HG03175 (cell line): ENCODE data around the gene CD58.
"Not testable (repeated sequence)": the region's sequence is repeated elsewhere in the genome, so short reads cannot be mapped to it uniquely, and the experiment has no call there.

ENCODE experiments used
- ATAC-seq: cut with Tn5 transposase; IDR thresholded peaks from one replicate; pipeline ENCODE4 v1.9.1; 2021; ENCODE audit warnings: mild to moderate bottlenecking, moderate library complexity; ENCODE audit not compliant: unreplicated experiment

The CD58 gene

DNA sequence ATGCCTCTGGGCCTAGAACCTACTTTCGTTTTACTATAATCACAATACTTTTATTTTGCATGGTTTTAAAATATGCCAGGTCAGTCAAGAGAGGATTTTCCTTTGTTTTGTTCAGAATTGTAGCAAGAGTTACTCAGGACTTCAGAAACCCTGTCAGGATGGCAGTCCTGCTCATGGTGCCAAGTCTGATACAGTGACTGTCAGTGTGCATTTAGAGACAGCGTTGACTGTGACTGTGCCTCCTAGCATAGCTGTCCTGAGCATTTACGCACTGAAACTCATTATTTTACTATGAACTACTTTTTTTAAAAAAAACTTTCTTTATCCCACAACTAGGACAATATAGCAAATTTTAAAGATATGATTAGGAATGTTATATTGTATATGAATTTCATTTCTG, 23.2 kb upstream of the CD58 start:
- not testable (repeated sequence) for ATAC-seq

DNA sequence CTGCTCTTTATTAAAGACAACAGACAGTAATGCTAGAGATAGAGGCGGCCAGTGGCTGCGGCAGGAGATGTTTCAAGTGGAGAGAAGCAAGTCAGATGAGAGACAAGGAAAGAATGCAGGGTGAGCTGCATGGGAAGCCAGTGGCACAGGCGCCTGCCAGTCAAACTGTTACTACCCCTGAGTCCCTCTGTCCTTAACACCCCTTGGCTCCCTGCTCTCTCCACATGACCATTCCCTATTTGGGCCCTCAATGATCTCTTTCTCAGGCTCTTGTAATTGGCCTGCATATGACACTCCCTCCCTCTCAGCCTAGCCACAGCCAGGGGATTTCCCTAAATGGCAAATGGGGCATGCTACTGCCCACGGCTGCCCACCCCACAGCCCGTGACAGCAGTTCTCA, 22.6 kb upstream of the CD58 start:
- not testable (repeated sequence) for ATAC-seq

DNA sequence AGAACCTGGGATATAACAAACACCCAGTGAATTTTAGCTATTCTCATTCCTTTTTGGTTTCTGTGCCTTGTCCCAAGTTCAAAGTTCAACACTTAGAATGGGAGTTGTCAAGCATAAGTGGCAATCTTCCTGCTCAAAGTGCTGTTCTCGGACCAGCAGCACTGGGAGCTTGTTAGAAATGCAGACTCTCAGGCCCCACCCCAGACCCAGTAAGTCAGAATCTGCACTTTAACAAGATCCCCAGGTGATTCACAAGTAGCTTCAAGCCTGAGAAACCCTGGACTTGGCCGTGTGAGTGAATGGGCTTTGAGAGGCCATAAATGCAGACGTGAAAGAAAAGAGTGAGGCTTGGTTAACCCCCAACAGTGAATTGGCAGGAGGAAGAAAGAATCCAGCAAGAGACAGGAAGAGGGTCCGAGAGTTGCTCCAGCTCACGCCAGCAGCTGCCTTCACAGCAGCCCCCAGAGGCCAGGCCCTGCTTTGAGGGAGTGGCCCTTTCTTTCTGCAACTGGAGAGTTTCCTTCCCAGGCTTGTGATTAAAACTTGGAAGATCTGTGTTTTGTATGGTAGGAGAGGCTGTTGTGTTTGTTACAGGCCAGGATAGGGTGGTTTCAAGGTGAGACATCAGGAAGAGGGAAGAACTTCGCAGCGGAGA, 21.3 kb upstream of the CD58 start:
- ATAC-seq, result not testable (repeated sequence)

DNA sequence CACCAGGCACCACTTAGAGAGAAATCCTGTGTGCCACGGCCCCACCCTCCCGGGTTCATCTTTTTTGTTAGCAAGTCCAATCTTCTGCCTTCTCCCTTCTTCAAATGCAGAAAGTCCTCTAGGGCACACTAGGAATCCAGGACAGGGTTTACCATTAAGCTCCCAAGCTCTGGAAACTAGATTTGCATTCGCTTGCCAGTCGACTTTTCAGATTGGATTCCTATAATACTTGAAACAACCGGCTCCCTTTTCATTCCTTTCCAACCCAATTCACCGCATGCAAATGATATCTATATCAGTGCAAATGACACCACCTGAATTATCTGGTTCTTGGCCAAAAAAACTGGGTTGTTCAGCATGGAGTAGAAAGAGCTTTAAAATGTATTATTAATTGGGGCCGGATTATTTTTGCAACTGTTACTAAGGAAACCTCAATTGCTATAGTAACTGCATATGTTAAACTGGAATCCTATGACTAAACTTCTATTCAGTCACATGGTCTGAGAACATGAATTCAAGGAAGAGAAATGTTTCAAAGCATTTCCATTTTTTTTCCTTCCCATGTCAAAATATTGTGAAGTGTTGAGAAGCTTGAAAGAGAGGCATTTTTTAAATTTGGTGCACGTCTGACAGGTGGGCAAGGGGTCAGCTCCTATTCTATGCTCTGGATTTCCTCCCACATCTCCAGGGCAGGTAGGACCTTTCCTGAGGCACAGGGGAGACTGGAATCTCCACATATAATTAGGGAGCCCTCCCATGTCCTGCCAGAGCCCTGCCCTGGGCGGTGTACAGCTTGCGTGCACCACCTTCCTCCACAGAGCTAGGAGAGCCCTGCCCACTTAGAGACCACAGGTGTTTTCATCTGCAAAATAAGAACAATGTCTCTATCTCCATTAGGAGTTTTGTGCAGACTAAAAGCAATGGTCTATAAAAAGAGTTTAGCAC, 20.5 kb upstream of the CD58 start:
- not testable (repeated sequence) for ATAC-seq

DNA sequence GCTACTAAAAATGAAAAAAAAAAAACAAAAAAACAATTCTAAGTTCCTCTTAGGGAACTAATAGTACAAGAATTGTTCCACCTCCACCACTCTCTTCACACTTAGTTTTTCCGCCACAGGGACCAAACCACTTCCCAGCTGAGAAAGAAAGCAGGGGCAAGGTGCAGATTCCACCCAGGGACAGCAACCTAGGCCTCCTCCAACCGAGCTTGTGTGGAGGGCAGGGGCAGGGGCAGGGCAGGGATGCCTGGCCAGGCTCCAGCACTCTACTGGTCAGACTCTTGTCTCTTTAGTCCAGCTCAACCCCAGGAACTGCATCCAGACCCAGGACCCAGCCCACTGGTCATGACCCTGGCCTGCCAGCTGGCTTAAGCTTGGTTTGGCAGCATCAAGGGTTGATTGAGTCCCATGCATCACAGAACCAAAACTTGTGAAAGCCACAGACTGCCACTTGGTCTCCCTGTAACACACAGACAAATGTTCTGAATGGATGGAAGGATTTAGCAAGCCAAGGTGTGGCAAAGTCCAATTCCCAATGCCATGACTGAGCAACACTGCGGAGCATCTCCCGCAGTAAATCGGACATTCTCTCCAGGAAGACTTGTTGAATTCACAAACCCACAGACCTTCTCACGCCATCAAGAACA, 19.7 kb upstream of the CD58 start:
- ATAC-seq, result not testable (repeated sequence)

DNA sequence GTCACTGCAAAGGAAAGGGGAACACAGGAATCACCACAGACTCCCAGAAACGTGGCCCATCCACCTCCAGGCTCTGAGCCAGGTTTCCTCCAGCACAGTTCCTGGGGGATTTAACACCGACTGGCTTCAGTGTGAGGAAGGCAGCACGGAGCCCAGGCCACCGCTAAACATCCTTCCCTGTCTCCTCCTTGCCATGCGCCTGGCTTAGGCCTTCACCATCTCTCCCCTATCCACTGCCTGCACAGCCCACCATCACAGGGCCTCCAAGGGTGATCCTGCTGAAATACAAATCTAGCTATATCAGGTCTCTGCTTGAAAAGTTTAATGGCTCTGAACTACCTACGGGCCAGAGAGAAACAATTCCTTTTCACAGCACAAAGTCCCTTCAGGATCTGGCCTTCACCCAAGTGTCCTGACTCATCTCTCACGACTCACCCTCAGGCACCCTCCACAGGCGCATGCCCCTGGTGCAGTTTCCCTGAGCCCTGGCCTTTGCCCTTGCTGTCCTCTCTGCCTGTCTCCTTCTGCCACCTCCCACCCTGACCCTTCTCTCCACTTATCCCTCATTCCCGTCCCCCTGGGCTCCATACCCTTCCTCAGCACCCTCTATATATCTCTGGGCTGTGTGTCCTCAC, 18.4 kb upstream of the CD58 start:
- ATAC-seq, result not testable (repeated sequence)

DNA sequence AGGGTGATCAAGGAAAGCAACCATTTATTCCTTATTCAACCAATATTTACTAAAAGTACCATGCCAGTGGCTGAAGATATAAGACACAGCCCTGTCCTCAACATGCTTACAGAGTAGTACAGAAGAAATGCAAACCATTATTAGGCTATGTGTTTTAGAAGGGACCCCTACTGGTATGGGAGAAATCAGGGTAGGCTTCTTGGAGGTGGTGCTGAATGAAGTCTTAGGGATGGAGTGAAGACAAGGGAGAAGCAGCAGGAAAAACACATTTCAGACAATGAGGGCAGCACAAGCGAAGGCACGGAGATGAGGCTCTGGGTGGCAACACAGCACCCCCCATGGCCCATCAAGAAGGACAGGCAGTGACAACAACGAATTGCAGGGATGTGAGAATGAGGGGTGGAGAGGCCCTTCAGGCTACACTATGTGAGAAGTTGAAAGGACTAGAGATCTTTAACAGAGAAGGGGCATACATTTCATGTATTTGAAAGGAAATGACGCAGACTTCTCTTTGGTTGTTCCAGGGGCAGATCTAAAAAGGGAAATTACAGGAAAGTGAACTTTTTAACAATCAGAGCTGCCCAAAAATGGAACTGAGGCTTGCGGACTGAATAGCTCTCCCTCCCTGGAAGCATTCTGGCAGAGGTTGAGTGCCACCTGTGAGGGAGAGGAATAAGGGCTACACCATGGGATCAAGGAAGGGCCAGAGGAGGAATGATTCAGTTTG, 16.8 kb upstream of the CD58 start:
- no peak for ATAC-seq

DNA sequence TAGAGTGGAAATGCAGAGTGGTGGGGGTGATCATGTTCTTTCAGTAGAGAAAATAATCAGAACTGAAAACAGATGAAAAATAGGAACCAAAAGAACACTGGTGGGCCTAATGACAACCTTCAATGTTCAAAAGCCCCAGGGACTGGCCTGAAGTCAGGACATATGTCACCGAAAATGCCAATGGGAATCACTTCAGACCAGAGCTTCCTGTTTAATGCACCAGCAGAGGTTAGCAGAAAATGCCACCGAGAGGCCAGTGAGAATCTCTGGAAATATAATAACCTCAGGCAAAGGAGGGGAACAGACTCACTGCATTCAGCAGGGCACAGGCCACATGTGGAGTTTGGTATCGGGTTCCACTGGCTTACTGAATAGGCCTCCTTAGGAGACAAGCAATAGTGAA, 15.9 kb upstream of the CD58 start:
- no peak for ATAC-seq

DNA sequence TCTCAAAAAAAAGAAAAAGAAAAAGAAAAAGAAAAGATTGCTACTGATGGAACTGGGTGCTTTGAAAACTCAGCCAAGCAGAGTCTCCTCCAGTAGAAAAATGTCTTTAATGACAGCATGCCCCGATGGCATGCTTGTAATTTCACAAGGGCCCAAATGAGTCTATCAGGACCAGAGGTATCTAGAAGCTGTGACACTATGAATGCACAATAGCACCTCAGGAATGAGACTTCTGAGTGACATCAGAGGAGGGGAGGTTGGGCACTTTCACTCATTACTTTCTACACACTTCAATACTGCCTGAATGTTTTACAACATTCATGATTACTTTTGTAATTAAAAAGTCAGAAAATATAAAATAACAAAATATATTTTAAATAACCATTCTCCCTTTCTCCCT, 15.1 kb upstream of the CD58 start:
- ATAC-seq, result no peak

DNA sequence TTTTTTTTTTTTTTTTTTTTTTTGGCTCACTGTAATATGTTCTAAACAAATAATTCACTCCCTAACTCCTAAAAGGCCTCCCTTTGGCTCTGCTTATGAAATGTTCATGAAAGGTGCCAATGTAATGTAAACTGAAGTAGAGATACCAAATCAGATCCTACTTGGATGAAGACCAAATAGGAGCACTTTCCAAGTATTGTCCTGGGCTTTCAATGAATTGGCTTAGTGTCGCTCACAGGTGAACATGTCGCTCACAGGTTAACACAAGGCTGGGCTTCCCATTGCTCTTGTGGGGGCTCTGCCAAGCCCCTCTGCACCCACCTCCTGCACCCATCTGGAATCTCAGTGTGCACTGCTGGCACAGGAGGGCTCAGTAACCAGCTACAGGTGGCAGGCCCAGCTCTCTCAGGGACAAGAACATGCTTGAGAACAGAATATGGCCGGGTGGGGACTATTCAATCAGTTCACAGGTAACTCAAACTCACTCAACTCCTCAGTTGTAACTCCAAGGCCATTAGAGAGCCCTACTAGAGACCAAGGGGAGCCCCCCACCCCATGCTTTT, 10.6 kb upstream of the CD58 start:
- no peak for ATAC-seq

DNA sequence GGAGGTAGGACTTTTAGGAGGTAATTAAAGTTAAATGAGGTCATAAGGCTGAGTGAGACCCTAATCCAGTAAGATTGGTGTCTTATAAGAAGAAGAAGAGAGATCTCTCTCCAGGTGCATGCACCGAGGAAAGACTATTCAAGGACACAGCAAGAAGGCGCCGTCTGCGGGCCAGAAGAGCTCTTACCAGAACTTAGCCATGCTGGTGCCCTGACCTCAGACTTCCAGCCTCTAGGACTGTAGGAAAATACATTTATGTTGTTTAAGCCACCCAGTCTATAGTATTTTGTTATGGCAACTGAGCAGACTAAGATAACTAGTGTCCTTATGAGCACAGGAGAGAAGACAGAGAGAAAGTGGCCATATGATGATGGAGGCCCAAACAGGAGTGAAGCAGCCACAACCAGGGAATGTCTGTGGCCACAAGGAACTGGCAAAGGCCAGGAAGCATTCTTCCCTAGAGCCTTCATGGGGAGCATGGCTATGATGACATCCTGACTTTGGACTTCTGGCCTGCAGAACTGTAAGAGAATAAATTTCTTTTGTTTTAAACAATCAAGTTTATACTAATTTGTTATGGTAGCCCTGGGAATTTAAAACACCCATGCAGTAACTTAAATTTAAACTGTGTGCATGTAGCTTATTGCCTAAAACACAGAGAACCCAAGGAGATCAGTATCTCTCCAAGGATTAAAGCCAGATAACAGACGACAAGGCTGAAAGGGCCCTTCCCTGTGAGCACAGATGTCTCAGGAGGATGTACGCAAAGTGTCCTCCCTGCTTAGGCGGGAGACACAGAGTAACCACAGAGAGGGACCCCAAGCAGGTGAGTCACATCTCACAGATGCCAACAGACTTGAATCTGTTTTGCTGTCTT, 9.9 kb upstream of the CD58 start:
- ATAC-seq, result no peak

DNA sequence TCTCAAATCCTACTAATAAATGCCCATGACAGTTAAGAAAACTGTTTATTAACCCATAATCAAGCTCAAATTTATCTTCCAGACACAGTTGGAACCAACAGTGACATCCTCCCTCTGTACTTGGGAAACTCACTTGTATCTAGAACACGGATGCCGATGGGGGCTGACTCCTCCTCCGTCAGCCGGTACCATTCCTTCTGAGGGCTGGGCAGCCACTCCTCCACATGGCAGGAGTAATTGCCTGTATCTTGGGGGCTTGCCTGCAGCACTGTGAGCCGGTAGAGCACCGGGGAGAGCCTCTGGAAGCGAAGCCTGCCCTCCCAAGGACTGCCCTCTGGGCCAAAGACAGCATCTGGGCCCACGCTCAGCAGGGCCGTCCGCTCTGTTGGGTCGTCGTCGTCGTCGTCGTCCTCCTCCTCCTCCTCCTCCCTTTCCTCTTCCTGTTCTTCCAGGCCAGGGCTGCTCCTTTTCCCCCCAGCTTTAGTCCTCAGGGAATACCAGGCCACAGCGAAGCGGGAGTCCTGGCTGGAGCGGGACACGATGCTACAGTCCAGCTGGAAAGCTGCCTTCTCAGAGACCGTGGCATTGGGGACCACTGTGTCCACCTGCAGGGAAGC, 8.5 kb upstream of the CD58 start:
- ATAC-seq, result no peak

DNA sequence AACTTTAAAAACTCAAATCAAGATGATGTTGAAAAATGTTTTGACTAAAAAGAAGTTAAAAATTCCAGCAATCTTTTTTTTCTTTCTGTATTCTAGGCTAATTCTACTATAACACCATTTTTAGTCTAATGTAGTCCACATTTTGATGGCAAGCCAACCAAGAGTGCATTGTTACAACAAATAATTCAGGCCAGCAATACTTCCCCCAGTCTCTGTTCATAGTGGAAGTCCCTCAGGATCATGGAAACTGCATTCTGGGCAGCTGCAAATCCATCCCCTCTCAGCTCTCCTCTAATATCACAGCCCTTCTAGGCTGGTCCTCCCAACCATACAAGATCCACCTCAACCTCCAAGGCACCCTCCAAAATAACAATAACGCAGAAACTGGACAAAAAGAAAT, 7.8 kb upstream of the CD58 start:
- no peak for ATAC-seq

DNA sequence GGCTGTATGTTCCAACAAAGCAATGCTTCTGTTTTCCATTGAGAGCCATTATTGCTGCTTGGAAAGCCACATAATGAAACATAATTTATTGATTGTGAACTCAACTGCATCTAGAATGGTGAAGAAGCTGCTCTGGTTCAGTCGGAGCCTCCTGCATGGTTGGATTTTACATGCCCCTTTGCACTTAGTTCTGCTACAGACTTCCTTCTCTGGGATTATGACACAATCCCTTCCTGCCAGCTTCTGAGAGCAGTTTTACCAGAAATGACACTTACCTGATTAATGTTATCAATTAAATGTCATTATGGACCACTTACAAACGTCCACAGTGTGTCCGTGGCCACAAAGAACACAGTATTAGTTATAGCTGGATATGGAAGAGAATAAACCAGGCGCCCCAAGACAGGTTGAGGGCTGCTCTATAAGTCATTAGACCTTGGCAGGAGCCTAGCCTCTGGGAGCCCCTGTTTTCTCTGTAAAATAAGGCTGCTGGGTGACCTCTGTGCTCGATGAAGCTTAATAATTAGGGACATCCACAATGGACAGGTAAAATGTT, 7.0 kb upstream of the CD58 start:
- ATAC-seq, result no peak

DNA sequence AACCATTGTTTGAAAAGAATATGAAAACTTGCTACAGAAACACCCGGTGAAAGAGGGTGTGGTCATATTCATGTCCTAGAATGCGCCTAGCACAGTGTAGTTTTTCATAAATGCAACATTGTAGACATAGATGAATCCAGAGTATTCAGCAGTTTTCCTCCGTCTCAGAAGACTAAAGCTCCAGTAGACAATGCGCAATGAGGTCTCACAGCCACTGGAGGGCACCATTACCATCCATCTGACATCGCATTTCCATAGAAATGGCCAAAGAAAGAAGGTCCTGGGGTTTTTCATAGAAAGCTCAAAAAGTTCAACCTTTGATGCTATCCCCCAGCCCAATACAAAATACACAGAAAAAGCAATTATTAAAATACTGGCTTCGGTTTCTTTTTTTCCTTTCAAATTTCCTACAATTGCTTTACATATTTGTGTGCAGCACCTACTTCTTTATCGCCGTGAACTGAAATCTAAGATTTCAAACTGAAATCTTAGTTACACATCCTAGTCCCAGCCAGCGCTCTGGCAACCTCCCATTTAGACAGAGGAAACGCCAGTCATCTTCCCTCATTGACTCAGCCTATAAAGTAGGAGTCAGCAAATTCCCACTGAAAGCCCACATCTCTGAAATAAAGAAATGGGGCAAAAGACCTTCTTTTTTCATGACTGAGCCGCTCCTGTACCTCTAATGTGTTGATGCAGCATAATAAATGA, 3.9 kb upstream of the CD58 start:
- ATAC-seq, result no peak

DNA sequence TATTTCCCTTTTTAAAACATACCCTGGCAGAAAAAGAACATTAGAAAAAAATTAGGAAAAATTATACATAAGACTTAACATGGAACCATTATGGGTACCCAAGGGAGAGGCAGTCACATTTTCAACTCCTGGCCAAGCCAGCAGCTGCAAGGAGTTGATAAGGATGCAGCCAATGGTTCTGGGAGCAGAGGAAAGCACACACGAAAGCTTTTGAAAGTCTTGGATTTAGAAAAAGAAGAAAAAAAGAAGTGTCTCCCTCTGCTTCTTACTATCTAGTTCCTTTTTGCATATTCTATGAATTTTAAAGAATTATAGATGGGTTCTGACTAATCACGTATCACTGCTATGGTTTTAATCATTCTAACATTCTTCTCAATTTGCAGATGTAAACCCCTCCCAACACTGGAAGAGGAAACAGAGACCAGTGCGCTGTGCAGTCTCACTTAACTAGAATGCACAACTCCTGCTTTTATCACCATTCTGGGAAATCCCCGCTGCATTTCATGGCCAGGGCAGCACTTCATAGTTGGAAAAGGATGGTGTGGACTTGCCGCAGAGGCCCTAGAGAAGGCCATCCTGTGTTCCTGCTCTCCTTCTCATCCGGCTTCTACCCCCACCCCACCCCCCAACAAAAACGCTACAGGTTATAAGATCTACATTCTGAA, 2.7 kb upstream of the CD58 start:
- no peak for ATAC-seq

DNA sequence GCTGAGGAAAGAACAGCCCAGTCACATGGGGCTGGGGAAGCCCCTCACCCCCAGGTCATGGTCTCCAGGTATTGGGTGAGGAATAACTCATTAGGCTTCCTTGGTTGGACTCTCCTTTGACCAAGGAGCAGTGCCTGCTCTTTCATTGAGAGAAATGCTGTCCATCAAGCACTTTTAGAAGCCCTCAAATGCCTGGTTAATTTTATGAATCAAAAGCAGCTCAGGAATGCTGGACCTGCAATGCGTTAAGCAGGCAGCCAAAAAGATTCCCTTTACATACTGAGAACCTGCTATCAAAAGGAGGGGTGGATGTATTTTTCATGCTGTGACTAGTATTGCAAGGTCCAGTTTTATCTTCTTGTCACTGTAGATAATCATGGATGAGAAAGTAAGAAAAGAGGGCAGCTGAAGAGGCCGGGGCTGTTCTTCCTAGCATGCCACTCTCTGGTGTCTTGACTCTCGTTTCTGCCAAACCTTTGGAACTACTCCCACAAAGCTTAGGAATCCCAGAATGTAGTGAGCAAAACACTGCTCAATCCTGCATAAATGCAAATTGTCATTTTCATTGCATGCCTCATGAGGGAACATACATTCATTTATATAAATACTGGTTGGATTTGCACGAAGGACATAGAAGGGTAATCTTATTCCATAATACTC, 2.1 kb upstream of the CD58 start:
- ATAC-seq, result no peak
